GM21528 (cell line): Measurements from ENCODE around the gene KCNC2.
"Not testable (repeated sequence)": the region's sequence is repeated elsewhere in the genome, so short reads cannot be mapped to it uniquely, and the experiment has no call there.

Source experiments
- ATAC-seq: cut with Tn5 transposase; IDR thresholded peaks from one replicate; pipeline ENCODE4 v1.9.1; 2021; ENCODE audit warnings: mild to moderate bottlenecking, moderate library complexity; ENCODE audit not compliant: unreplicated experiment, low FRiP score

KCNC2 gene

DNA sequence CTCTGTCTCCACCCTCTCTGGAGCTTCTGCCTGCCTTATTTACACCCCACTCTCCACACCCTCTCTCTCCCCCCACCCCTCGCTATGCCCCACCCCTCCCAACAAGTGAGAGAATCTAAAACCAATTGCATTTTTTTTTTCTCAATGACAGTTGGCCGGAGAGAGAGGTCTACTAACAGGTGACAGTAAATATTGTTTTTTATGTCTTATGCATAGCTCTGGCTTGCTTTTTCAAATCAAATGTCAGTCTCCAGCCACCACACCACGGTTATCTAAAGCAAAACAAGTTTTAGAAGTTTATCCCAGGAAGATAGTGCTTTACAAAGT is at the start of gene KCNC2:
Gene KCNC2, minus strand, starts transcription at position 28 of the 327 bp plus-strand sequence.
- no peak for ATAC-seq

DNA sequence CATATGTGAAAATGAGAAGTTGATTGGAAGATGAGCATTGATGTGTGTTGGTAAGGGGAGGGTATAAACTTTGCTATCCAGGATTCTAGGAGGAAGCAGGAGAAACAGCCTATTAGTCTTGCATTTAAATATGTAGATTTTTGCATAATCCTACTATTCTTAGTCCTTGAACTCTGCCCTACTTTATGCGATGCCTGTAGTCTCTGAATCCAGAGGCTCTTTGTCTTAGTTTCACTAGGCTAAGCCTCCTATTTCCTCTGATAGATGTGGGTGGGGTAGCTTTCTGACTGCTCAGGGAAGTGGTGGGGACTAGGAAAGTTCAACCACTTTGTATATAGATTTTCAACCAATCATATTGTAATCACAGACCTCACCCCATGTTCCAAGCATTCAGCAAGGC is 49.5 kb upstream of the KCNC2 start:
- ATAC-seq: no peak

DNA sequence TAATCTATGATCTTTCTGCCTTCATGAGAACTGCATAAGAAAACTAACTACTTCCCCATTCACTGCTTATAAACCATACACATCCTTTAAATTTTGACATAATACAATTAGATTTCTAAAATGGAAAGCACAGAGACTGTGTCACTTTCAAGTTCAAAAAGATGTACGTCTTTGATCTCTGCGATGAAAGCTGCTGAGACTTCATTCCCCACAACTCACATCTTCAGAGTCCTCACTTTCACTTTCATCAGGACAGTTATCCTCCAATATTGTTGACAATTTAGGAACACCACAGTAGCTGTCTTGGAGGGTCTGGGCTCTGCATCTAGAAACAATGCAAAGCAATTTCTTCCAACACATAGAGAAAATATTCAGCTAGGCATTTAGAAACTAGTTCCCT is 47.9 kb upstream of the KCNC2 start:
- no peak for ATAC-seq

DNA sequence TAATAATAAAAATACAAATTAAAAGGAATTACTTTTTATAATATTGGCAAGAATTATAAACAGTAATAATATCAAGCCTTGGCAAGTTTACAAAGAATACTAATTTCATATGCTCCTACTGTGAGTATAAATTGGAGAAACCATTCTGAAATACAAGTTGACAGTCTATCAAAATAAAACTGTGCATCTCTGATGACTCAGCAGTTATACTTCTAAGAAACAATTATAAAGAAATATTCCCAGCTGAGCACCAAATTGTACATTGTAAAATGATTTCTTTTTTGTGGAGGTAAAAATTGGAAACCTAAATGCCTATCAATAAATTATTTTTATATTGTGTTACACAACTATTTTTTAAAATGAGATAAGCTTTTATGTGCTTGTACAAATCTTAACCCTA is 35.5 kb upstream of the KCNC2 start:
- ATAC-seq: no peak

DNA sequence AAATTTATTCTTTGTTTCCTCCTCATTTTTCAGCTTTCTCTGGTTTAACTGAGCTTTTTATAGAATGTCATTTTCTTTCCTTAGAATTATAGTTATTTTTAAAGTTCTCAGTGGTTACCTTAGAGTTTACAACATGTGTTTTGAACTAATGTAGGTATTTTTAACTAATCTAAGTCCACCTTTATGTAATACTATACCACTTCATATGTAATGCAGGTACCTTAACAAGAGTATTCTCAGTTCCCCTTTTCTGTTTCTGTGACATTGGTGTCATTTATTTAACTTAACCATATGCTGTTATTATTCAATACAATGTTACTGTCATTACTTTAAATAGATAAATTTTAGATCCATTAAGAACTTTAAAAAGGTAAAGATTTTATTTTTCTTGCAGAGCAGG is 30.3 kb upstream of the KCNC2 start:
- peak; percentile 70 for ATAC-seq

DNA sequence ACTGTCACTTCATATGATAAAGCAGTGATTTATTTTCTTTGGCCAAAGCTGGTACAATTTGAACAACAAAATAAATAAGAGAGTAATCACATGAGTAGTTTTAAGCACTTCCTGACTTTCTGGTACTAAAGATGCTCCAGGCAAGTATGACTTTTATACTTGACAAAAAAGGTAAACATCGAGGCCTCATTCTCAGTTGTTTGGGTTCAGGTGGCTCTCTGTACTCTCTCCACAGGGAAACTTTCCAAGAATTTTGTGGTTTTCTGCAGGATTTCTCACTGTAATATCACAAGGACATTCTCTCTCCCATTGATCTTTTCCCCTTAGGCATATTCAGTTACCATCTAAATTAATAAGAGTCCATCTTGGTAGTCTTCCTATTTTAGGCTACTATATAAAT is 26.6 kb upstream of the KCNC2 start:
- ATAC-seq: no peak

DNA sequence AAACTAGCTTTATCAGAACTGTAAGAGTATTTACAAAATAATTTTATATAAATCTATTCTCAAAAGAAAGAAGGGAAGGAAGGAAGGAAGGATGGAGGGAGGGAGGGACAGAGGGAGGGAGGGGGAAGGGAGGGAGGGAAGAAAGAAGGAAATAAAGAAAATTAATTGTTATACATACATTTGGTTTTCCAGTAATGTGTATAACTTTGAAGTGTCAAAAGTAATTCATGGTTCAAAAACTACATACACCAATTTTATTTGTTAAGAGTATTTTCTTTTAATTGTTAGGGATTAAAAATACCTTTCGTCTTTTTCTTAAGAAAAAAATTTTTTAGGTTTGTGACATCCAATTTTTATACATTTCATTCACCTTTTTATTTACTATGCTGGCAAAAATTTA is 17.5 kb upstream of the KCNC2 start:
- no peak for ATAC-seq

DNA sequence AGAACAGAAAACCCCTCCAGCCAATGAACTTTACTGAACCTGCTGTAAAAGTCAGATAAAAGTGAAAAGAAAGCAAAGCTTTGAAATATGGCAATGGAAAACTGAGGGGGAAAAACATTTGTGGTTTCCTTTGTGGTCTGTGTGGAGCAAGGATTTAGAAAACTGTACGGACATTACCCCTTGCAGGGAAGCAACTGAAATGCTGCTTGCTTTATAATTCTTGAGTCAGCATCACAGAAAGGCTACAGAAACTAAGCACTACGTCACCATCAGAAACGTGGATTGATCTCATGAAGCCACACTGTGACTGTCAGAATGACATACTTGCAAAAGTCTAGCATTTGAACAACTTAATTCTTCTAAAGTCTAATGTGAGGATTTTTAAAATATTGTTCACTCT is 2.4 kb upstream of the KCNC2 start:
- no peak for ATAC-seq

DNA sequence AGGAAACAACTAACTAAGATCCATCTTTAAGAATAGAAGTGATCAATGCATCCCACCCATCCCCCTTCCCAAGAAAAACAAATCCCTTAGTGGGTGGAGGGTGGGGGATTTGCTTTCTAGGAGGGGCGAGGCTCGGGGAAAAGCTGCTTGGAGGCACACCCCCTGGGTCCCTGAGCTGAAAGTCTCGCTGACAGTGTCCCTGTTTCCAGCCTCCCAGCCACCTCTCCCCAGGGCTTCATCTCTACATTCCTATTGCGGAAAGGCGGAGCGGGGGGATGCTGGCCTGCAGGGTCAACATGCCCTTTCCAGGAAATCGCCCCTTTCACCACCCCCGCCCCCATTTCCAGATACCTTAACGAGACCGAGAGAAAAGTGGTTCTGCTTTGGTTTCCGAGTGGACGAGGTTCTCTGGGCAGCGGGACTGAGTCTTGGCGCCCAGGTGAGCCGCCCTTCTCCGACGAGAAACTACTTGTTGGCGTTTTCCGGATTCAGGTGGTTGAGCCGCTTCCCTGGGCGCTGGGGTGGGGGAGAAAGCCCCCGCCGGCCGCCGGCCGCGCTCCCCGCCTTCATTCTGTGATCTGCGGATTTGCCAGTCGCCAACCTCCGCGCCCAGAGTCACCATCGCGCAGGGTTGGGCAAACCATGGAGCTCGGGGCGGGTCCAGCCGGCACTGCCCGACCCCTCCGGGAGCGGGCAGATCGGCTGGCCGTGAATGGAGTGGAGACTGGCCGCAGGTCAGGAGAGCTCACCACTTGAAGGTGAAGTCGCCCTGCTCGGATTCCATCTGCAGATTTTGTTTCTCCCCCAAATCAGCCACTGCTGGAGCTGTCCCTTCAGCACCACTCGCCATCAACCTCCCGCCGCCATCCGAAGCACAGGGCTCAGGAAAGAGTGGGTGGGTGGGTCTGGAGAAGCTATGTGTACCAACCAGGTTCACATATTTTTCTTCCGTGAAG is 505 bp downstream of the KCNC2 start:
- no peak for ATAC-seq

DNA sequence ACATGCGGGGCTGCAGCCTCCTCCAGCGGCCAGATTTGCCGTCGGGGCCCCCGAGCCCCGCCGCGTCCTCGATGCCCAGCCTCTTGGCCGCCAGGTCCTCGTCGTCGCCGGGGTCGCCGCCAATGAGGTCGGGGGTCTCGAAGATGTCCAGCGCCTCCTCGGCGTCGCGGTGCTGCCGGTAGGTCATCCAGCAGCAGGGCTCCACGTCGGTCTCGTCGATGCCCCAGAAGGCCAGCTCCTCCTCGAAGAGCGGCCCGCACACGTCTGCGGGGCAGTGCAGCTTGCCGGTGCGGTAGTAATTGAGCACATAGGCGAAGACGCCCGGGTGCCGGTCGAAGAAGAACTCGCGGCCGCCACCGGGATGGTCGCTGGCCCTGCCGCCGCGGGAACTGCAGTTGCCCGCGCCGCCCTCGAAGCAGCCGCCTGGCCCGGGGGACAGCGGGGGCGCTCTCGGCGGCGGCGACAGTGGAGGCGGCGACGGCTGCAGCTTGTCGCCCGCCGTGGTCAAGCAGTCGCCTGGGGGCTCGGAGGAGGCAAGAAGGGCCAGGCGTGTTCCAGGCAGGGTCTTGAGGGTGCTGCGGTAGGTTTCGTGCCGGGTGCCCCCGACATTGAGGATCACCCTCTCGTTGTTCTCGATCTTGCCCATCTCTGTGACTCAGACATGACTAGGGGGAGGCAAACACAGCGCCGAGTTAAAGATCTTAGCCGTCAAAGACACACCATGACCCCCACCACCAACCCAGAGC is 2.1 kb downstream of the KCNC2 start:
- no peak for ATAC-seq

DNA sequence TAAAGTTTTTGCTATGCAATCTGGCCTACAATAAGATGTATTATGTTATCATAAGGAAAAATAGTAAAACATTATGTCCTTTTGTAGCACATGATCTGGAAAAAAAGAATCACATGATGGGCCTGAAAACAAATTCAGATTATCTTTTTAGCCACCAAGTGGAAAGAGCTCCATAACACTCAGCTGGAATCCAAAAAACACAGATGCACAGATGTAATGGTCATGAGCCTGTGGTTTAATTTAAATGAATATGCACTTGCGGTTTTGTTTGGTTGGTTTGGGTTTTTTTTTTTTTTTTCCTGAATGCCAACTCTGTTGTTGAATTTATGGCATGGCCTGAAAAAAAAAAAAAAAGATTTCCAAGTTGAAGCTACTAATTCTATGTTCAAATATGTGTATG is 4.1 kb downstream of the KCNC2 start:
- no peak for ATAC-seq

DNA sequence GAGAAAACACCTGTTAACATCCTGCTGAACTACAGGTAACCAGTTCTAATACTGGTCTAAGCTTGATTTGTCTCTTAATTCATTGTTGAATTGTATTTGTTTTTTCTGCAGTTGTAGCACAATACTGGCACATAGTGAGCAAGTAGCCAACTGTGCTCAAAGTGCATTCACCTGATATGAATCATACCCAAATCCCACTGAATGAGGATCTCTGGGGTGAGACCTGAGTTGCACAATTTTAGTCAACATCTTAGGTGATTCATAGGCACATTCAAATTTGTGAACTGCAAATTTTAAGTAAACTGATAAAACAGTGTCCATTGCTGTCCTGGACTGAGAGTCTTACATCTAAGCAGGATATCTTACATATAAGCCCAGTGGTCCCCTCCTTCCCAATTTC is 12.8 kb downstream of the KCNC2 start:
- no peak for ATAC-seq

DNA sequence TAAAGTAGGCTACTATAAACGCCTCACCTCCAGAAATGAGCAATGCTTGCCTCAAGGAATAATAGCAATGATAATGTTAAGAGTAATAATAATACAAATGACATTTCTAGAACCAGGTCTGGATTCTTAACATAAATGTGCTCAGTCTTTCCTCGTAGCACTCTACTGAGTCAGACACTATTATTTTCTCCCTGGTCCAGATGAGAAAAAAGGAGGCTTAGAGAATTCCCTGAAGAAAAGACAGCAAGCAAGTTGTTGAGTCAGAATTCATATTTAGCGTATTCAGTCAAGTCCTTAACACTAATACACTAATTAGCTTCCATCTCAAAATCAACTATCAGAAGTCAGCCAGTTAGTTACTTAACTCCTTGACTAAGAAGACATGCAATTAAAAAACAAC is 13.2 kb downstream of the KCNC2 start:
- ATAC-seq: no peak

DNA sequence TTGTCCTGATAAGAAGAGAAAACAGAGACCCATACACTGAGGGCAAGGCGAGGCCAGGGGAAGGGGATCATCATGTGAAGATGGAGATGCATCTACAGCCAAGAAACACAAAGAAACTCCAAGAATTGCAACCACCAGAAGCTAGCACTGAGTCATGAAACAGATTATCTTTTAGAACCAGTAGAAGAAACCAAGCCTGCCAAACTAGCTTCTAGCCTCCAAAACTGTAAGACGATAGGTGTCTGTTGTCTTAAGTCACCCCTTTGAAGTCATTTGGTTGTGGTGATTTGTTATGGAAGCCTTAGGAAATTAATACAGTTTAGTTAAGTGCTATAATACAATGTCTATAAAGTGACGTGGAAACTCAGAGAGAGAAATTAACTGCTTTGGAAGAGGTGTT is 15.4 kb downstream of the KCNC2 start:
- ATAC-seq: no peak

DNA sequence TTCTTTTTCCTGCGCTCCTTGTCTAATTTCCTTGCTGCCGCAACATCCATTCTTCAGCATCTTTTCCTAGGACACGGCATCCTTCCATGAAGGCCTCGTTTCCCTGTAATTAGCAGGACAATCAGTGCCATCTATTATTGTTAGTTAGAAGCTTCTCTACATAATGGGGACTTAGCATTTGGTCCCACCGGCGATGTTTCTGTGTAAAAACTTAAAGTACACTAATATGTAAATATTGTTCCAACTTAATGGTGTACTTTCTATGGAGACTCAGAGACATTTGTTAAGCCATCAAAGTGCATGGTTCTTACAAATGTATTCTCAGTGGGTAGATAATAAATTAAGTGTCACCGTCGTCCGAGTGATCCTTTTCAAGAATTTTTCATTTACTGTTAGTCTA is 17.4 kb downstream of the KCNC2 start:
- no peak for ATAC-seq

DNA sequence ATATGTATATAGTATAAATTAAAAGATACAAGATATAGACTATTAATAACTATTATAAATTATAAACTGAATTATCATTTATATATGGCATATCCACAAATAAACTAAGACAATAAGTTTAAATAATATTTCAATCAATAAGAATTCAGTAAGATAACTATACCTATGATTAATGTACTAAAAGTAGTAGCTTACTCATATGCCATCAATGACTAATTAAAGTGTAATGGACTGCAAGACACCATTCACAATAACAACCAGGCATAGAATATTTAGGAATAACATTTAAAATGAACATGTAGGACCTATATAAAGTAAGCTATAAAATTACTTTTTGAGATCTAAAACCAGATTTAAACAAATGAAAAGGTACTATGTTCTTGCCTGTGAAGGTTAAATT is 18.8 kb downstream of the KCNC2 start:
- no peak for ATAC-seq

DNA sequence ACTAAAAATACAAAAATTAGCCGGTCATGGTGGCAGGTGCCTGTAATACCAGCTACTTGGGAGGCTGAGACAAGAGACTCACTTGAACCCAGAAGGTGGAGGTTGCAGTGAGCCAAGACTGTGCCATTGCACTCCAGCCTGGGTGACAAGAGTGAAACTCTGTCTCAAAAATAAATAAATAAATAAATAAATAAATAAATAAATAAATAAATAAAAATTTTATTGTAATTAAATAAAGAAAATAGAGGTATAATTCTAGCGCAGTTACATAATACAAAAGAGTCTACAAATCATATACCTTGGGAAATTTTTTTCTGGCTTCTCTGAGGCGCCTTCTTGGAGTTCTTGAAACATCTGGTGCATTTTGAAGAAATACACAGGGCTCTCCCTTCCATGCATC is 23.8 kb downstream of the KCNC2 start:
- ATAC-seq: not testable (repeated sequence)

DNA sequence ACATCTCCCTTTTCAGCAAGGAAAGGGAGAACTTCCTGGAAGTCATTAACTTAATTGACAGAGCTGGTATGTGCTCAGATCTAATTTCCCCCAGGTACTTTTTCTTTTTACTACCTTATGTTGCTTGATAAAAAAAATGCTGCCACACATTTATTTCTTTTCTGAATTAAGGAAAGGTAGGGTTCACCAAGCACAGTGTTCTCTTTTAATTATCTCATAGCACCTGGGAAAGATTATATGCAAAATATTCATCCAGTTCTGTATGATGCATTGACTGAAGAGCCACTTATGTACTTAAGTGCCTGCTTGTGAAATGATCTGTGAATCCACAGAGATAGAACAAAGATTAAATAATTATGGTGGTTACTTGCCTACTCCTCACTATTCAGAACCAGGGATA is 25.1 kb downstream of the KCNC2 start:
- no peak for ATAC-seq

DNA sequence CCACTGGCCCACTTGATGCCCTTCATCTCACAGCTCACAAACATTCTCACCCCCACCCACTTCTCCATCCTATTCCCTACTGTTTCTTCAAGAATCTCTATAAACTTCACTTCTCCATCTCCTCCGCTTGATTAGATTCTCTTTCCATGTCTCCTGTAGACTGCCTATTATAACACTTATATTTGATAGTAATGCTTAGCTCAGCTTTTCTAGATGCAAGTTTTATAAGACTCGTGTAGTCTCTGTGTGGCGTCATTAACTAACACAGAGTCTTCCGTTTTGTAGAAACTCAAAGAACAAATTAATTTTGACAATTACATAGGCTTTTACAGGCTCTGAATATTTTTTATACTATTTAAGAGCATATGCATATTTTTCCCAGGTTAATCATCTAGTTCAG is 25.7 kb downstream of the KCNC2 start:
- ATAC-seq: no peak

DNA sequence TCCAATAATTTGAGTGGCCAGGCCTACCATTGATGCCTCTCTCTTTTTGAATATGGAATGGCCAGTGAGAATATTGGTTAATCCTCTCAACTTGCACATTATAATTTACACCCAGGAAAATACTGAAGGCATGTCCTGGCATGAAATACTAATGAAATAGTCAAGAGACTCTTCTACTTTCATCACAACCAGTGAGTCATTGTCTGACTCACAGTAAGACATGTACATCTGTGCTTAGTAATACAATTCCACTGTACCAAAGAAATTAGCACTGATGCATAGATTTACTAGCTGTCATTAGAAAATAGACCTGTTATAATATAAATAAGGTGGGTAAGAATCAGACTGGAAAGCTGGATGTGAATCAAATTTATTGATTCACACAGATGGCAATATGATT is 31.6 kb downstream of the KCNC2 start:
- ATAC-seq: peak; percentile 64

DNA sequence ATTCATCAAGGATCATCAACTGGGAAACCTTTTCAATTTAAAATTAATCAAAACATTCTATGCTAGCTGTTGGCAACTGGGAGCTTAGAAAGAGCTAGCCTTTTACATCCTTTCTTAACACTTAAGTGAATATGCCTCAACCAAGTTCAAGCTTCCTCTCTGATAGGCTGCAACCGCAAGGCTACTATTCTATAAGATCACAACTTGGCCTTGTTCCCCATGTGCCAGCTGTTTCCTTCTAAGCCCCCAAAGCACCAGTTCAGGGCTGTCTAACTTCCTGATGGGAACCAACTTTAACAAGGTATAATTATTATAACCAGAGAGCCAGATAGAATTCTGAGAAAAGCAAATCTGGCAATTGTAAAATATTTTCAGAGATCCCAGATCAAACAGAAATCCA is 37.0 kb downstream of the KCNC2 start:
- ATAC-seq: no peak

DNA sequence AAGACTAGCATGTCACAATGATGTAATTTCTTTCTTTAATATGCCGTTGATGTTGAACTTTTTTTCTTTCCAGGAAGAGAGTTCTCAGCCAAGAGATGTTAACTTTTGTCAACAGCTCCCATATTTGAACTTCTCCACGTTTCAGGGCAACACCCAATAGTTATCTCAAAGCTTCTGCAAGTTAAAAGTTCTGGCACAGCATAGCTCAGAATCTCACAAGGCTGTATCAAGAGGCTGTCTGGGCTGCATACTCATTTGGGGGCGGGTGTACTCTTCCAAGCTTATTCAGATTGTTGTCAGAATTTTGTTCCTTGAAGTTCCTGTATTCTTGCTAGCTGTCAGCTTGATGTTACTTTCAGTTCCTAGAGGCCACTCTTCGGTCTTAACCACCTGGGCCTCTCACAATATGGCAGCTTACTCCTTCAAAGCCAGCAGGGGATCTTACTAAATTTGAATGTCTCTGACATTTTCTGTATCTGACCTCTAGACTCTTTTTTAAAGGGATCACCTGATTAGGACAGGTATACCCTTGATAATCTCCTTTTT is 38.9 kb downstream of the KCNC2 start:
- ATAC-seq: peak; percentile 63
